Chondrocyte (in vitro differentiated cells): ENCODE measurements around the gene CREB5. TPM values are rescaled to one million over a fixed set of nuclear protein-coding genes. Genes with fewer than 3 reads are reported as not detected.

ENCODE experiments used
- DNase-seq: peaks from one replicate; pipeline ENCODE4 v3.0.0; 2021; ENCODE audit warnings: mixed read lengths, low spot score
- H3K27ac Mint-ChIP-seq: one replicate; pipeline ENCODE4 v1.8.0; 2021; ENCODE audit warnings: mild to moderate bottlenecking, moderate library complexity, mixed read lengths; ENCODE audit not compliant: unreplicated experiment
- H3K27me3 Mint-ChIP-seq: 2 replicates; pipeline ENCODE4 v1.8.0; 2021; ENCODE audit warnings: low read depth, mixed read lengths
- H3K36me3 Mint-ChIP-seq: 2 replicates; pipeline ENCODE4 v1.8.0; 2021; ENCODE audit warnings: low read depth, mixed read lengths
- H3K4me1 Mint-ChIP-seq: 2 replicates; pipeline ENCODE4 v1.8.0; 2021; ENCODE audit warnings: low read depth, mild to moderate bottlenecking, mixed read lengths
- H3K4me3 Mint-ChIP-seq: one replicate; pipeline ENCODE4 v1.8.0; 2021; ENCODE audit warnings: mild to moderate bottlenecking, moderate library complexity, mixed read lengths; ENCODE audit not compliant: unreplicated experiment
- H3K9me3 Mint-ChIP-seq: 2 replicates; pipeline ENCODE4 v1.8.0; 2021; ENCODE audit warnings: low read depth, mixed read lengths
- CTCF ChIP-seq: fragments of 200-600 bp; sonication (generic); IDR thresholded peaks from 2 replicates; pipeline ENCODE4 v1.5.0; 2021; ENCODE audit warnings: antibody characterized with exemption, mild to moderate bottlenecking, moderate library complexity
- total RNA-seq: library from RNA; stranded (reverse); gene quantifications from 3 replicates; pipeline ENCODE4 v1.2.1, GENCODE V29; 2021

The CREB5 gene
- total RNA-seq, 1 donor from 2014 or later: 8.2 TPM

GRCh38 chr7:28759475-28759971 lies 347.2 kb downstream of the CREB5 start:
- no peak for DNase-seq
- Mint-ChIP-seq H3K4me1 (peaks cover 6% of the 10 kb centered on the region), H3K4me3 (no peak overlapping the region), H3K27ac (no peak overlapping the region), H3K9me3 (no peaks in the 10 kb centered on the region), H3K27me3 (no peaks in the 10 kb centered on the region), H3K36me3 (no peaks in the 10 kb centered on the region)
- no peak for TF ChIP-seq CTCF

GRCh38 chr7:28761505-28761904 lies 349.2 kb downstream of the CREB5 start:
- no peaks in the 10 kb centered on the region for H3K36me3 Mint-ChIP-seq
- H3K27me3 Mint-ChIP-seq: no peaks in the 10 kb centered on the region
- TF ChIP-seq CTCF: no peak
- no peak overlapping the region for H3K27ac Mint-ChIP-seq
- H3K4me1 Mint-ChIP-seq: no peaks in the 10 kb centered on the region
- H3K4me3 Mint-ChIP-seq: no peak overlapping the region
- no peak for DNase-seq
- H3K9me3 Mint-ChIP-seq: no peaks in the 10 kb centered on the region

GRCh38 chr7:28762651-28763050 lies 350.3 kb downstream of the CREB5 start:
- Mint-ChIP-seq H3K36me3 (no peaks in the 10 kb centered on the region), H3K4me3 (no peak overlapping the region)

GRCh38 chr7:28766359-28766758 lies 354.0 kb downstream of the CREB5 start:
- H3K27ac Mint-ChIP-seq: no peak overlapping the region
- no peak for TF ChIP-seq CTCF
- no peak for DNase-seq
- no peaks in the 10 kb centered on the region for H3K27me3 Mint-ChIP-seq
- H3K4me3 Mint-ChIP-seq: no peak overlapping the region
- no peaks in the 10 kb centered on the region for H3K36me3 Mint-ChIP-seq
- peaks cover 5% of the 10 kb centered on the region for H3K4me1 Mint-ChIP-seq
- no peaks in the 10 kb centered on the region for H3K9me3 Mint-ChIP-seq

More at GRCh38 chr7:28762651-28763050, 350.3 kb downstream of the CREB5 start:
- TF ChIP-seq CTCF: no peak
- Mint-ChIP-seq H3K4me1 (no peaks in the 10 kb centered on the region), H3K9me3 (no peaks in the 10 kb centered on the region), H3K27ac (no peak overlapping the region), H3K27me3 (no peaks in the 10 kb centered on the region)
- no peak for DNase-seq

GRCh38 chr7:28767356-28767755 lies 355.0 kb downstream of the CREB5 start:
- peaks cover 5% of the 10 kb centered on the region for H3K4me1 Mint-ChIP-seq
- H3K27me3 Mint-ChIP-seq: no peaks in the 10 kb centered on the region
- no peaks in the 10 kb centered on the region for H3K36me3 Mint-ChIP-seq
- TF ChIP-seq CTCF: no peak
- no peaks in the 10 kb centered on the region for H3K9me3 Mint-ChIP-seq
- no peak overlapping the region for H3K4me3 Mint-ChIP-seq
- H3K27ac Mint-ChIP-seq: no peak overlapping the region
- no peak for DNase-seq
